Subcutaneous adipose tissue (tissue), 4 donors: Measurements from ENCODE around the gene SNX10. TPM values are rescaled to one million over a fixed set of nuclear protein-coding genes. Genes with fewer than 3 reads are reported as not detected.

Source experiments
- CTCF ChIP-seq: fragments of 450-650 bp; IDR thresholded peaks from one replicate; pipeline ENCODE4 v1.5.1; 2016; ENCODE audit warnings: low read depth, mild to moderate bottlenecking, control low read depth, antibody characterized with exemption, moderate library complexity
- total RNA-seq, 4 donors: library from RNA; depleted of rRNA; stranded (reverse); fragments of >200 nt; gene quantifications; one replicate each; pipeline ENCODE4 v1.1.0, GENCODE V29; 2016

SNX10 gene
- total RNA-seq, 4 donors from 2014 or later: 23.9 to 150 (median 68.6) TPM

- TF ChIP-seq CTCF: no peak
Observed at GRCh38 chr7:26291251-26291650, 411 bp upstream of the SNX10 start.

- TF ChIP-seq CTCF: no peak
Observed at GRCh38 chr7:26292768-26293560, 1.3 kb downstream of the SNX10 start.

- TF ChIP-seq CTCF: no peak
Observed at GRCh38 chr7:26293569-26294308, 2.1 kb downstream of the SNX10 start.

- TF ChIP-seq CTCF: no peak
Observed at GRCh38 chr7:26295015-26295414, 3.4 kb downstream of the SNX10 start.

- no peak for TF ChIP-seq CTCF
Observed at GRCh38 chr7:26295586-26295985, 3.9 kb downstream of the SNX10 start.

- no peak for TF ChIP-seq CTCF
Observed at GRCh38 chr7:26298472-26299058, 6.9 kb downstream of the SNX10 start.
